Measurements from ENCODE around the gene B3GALT6. TPM values are rescaled to one million over a fixed set of nuclear protein-coding genes. Genes with fewer than 3 reads are reported as not detected.

B3GALT6 gene
- total RNA-seq, 1 experiment from 2014 or later: 24.6 TPM

GRCh38 chr1:1228596-1229321 lies 3.3 kb upstream of the B3GALT6 start:
- intact Hi-C loops (cut with micrococcal nuclease): no loop called here
- Mint-ChIP-seq H3K4me3 (ENCODE audit: unreplicated experiment) (no peak overlapping the region), H3K9me3 (ENCODE audit: unreplicated experiment) (no peaks in the 10 kb centered on the region), H3K36me3 (ENCODE audit: insufficient read depth, unreplicated experiment) (peaks cover 29% of the 10 kb centered on the region), H3K27ac (ENCODE audit: low read depth, unreplicated experiment) (no peak overlapping the region), H3K27me3 (ENCODE audit: insufficient read depth, unreplicated experiment) (no peaks in the 10 kb centered on the region), H3K4me1 (ENCODE audit: insufficient read depth, unreplicated experiment) (peaks cover 8% of the 10 kb centered on the region)
- TF ChIP-seq CTCF (IDR thresholded peaks at IDR 0.05; ENCODE audit: unreplicated experiment): no peak
- POLR2A ChIA-PET: interaction anchor here (0.6 kb wide), 1 partner anchor 104 kb away, joined by 3 read pairs; no protein-coding TSS in a partner anchor
- BruUV-seq (replicated peaks): no TSS peak
- CTCF ChIA-PET: interaction anchor here (0.8 to 1.0 kb wide), 3 partner anchors 62 to 106 kb away, joined by 3 to 4 read pairs (median 4); no protein-coding TSS in a partner anchor
- DNase-seq (ENCODE audit: unreplicated experiment): no peak

- H3K4me3 Mint-ChIP-seq (ENCODE audit: unreplicated experiment): peak overlapping the region; percentile 49
- TF ChIP-seq CTCF (IDR thresholded peaks at IDR 0.05; ENCODE audit: unreplicated experiment): no peak
- peak overlapping the region; percentile 85 for H3K27ac Mint-ChIP-seq (ENCODE audit: low read depth, unreplicated experiment)
- peaks cover 8% of the 10 kb centered on the region for H3K4me1 Mint-ChIP-seq (ENCODE audit: insufficient read depth, unreplicated experiment)
- H3K9me3 Mint-ChIP-seq (ENCODE audit: unreplicated experiment): no peaks in the 10 kb centered on the region
- no TSS peak for BruUV-seq (replicated peaks)
- CTCF ChIA-PET: interaction anchor here (0.8 to 1.0 kb wide), 3 partner anchors 10 to 107 kb away, joined by 3 to 4 read pairs (median 3); no protein-coding TSS in a partner anchor
- POLR2A ChIA-PET: interaction anchor here (0.7 kb wide), 1 partner anchor 170 kb away, joined by 4 read pairs; the partner anchor contains the start of gene CCNL2
- intact Hi-C loops (cut with micrococcal nuclease): loop anchor here (2.0 to 5.0 kb wide), 2 partner anchors 63 to 107 kb away; no protein-coding TSS in a partner anchor
- no peak for DNase-seq (ENCODE audit: unreplicated experiment)
- H3K36me3 Mint-ChIP-seq (ENCODE audit: insufficient read depth, unreplicated experiment): peaks cover 25% of the 10 kb centered on the region
- no peaks in the 10 kb centered on the region for H3K27me3 Mint-ChIP-seq (ENCODE audit: insufficient read depth, unreplicated experiment)
Measured at GRCh38 chr1:1229770-1230169, 2.3 kb upstream of the B3GALT6 start.

DNA sequence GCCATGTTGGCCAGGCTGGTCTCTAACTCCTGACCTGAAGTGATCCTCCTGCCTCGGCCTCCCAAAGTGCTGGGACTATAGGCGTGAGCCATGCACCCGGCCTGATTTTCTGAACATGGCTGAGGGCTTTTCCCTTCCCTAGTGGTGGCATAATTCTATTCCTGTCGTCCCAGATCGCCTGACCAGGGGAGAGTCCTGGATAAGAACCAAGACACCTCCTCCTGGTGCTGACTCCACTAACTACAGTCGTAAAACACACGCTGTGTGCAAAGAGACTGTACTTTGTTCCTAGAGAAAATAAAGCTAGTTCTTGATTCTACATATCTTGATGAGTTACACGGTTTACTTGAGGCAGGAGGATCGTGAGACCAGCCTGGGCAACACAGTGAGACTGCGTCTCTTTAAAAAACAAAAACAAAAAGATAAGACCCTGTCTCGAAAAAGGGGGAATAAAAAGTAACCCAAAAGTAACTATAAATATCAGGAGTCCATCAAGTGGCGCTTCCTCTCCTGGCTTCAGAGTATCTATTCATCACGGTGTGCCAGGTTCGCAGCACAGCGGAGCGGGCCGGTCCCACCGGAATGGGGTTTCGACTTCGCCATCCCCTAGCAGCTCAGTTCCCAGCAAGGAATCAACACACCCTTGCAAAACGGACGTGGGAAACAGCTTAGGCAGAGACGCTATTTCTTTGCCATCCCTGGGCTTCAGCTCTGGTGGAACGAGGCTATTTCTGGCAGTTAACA lies 1.2 kb upstream of the B3GALT6 start:
- peak; percentile 64 for DNase-seq (ENCODE audit: unreplicated experiment)

More for the DNA sequence above, 1.2 kb upstream of the B3GALT6 start:
- intact Hi-C loops (cut with micrococcal nuclease): loop anchor here (2.0 to 5.0 kb wide), 2 partner anchors 61 to 108 kb away; no protein-coding TSS in a partner anchor
- Mint-ChIP-seq H3K4me1 (ENCODE audit: insufficient read depth, unreplicated experiment) (peaks cover 8% of the 10 kb centered on the region), H3K27me3 (ENCODE audit: insufficient read depth, unreplicated experiment) (no peaks in the 10 kb centered on the region), H3K9me3 (ENCODE audit: unreplicated experiment) (no peaks in the 10 kb centered on the region), H3K4me3 (ENCODE audit: unreplicated experiment) (peak overlapping the region; percentile 88), H3K27ac (ENCODE audit: low read depth, unreplicated experiment) (peak overlapping the region; percentile 85), H3K36me3 (ENCODE audit: insufficient read depth, unreplicated experiment) (peaks cover 14% of the 10 kb centered on the region)
- BruUV-seq (replicated peaks): TSS peak; percentile 76
- peak; percentile 30 for TF ChIP-seq CTCF (IDR thresholded peaks at IDR 0.05; ENCODE audit: unreplicated experiment)
- ChIA-PET POLR2A (interaction anchor here (0.6 to 2.0 kb wide), 20 partner anchors 9 to 230 kb away, joined by 3 to 9 read pairs (median 4); partner anchors contain the start of genes C1orf159, CCNL2 and ISG15), CTCF (interaction anchor here (0.6 to 1.5 kb wide), 9 partner anchors 11 to 457 kb away, joined by 3 to 8 read pairs (median 3); no protein-coding TSS in a partner anchor)
